MCF 10A (cell line): Measurements from ENCODE around the gene KY. TPM values are rescaled to one million over a fixed set of nuclear protein-coding genes. Genes with fewer than 3 reads are reported as not detected.

Source experiments
- BruUV-seq: library from RNA; stranded (reverse); fragments of 400-500 nt; replicated peaks from 2 replicates; lab custom pipeline; 2021; lab: Mats Ljungman, UMichigan
- CTCF ChIA-PET: fragments of 300-600 bp; sonication (Branson Sonifier 250); formaldehyde crosslinking; extraction: SDS; loops from one replicate; lab custom pipeline; 2021; ENCODE audit warnings: antibody characterized with exemption, inconsistent platforms; lab: Yijun Ruan, JAX
- POLR2A ChIA-PET: fragments of 300-600, 350-650 bp; sonication (Branson Sonifier 250); formaldehyde crosslinking; extraction: SDS; loops from one replicate; lab custom pipeline; 2020; ENCODE audit warnings: antibody characterized with exemption, inconsistent platforms; lab: Yijun Ruan, JAX
- DNase-seq: peaks from one replicate; pipeline ENCODE4 v3.0.0-alpha.2; 2018; ENCODE audit not compliant: unreplicated experiment
- H3K27ac Mint-ChIP-seq: one replicate; pipeline ENCODE4 v1.8.0; 2022; ENCODE audit warnings: mild to moderate bottlenecking, low read depth, mixed read lengths; ENCODE audit not compliant: unreplicated experiment
- H3K27me3 Mint-ChIP-seq: one replicate; pipeline ENCODE4 v1.8.0; 2022; ENCODE audit warnings: mixed read lengths; ENCODE audit not compliant: insufficient read depth, unreplicated experiment
- H3K36me3 Mint-ChIP-seq: one replicate; pipeline ENCODE4 v1.8.0; 2022; ENCODE audit warnings: mild to moderate bottlenecking, moderate library complexity, mixed read lengths; ENCODE audit not compliant: insufficient read depth, unreplicated experiment
- H3K4me1 Mint-ChIP-seq: one replicate; pipeline ENCODE4 v1.8.0; 2022; ENCODE audit warnings: mixed read lengths; ENCODE audit not compliant: insufficient read depth, unreplicated experiment
- H3K4me3 Mint-ChIP-seq: one replicate; pipeline ENCODE4 v1.8.0; 2022; ENCODE audit warnings: mild to moderate bottlenecking, moderate library complexity, mixed read lengths; ENCODE audit not compliant: unreplicated experiment
- H3K9me3 Mint-ChIP-seq: one replicate; pipeline ENCODE4 v1.8.0; 2022; ENCODE audit warnings: mixed read lengths; ENCODE audit not compliant: unreplicated experiment
- CTCF ChIP-seq: fragments of 200-600 bp; IDR thresholded peaks from one replicate; pipeline ENCODE4 v1.8.0; 2022; ENCODE audit warnings: antibody characterized with exemption, mild to moderate bottlenecking; ENCODE audit not compliant: unreplicated experiment
- intact Hi-C: fragments of 100-400 bp; cut with micrococcal nuclease; formaldehyde crosslinking; loops from 2 replicates; pipeline ENCODE4 v1.14.1; 2022
- total RNA-seq: library from RNA; stranded (reverse); gene quantifications from 2 replicates; pipeline ENCODE4 v1.2.3, GENCODE V29; 2022

KY gene
- total RNA-seq, 1 experiment from 2014 or later: not detected

GRCh38 chr3:134607054-134608022 lies 43.5 kb downstream of the KY start:
- DNase-seq: peak; percentile 56
- CTCF ChIA-PET: interaction anchor here (0.5 to 1.3 kb wide), 7 partner anchors 9 to 1465 kb away, joined by 3 to 7 read pairs (median 4); no protein-coding TSS in a partner anchor
- Mint-ChIP-seq H3K4me1 (peaks cover 9% of the 10 kb centered on the region), H3K27me3 (no peaks in the 10 kb centered on the region), H3K9me3 (no peaks in the 10 kb centered on the region), H3K36me3 (no peaks in the 10 kb centered on the region), H3K4me3 (no peak overlapping the region), H3K27ac (peak overlapping the region; percentile 50)
- no peak for TF ChIP-seq CTCF
- POLR2A ChIA-PET: interaction anchor here (0.7 kb wide), 1 partner anchor 188 kb away, joined by 3 read pairs; the partner anchor contains the start of gene EPHB1
- intact Hi-C loops: no loop called here
- no TSS peak for BruUV-seq

GRCh38 chr3:134606033-134607025 lies 44.5 kb downstream of the KY start:
- no peaks in the 10 kb centered on the region for H3K27me3 Mint-ChIP-seq

GRCh38 chr3:134605556-134605955 lies 45.3 kb downstream of the KY start:
- Mint-ChIP-seq H3K4me3 (no peak overlapping the region), H3K27me3 (no peaks in the 10 kb centered on the region), H3K36me3 (no peaks in the 10 kb centered on the region), H3K4me1 (peaks cover 9% of the 10 kb centered on the region), H3K9me3 (no peaks in the 10 kb centered on the region), H3K27ac (no peak overlapping the region)
- intact Hi-C loops: no loop called here
- ChIA-PET POLR2A (no interaction called here), CTCF (interaction anchor here (0.6 to 1.4 kb wide), 4 partner anchors 8 to 1313 kb away, joined by 3 to 5 read pairs (median 4); no protein-coding TSS in a partner anchor)
- TF ChIP-seq CTCF: no peak
- no TSS peak for BruUV-seq
- no peak for DNase-seq

More at GRCh38 chr3:134606033-134607025, 44.5 kb downstream of the KY start:
- Mint-ChIP-seq H3K9me3 (no peaks in the 10 kb centered on the region), H3K36me3 (no peaks in the 10 kb centered on the region), H3K4me1 (peaks cover 9% of the 10 kb centered on the region), H3K4me3 (no peak overlapping the region), H3K27ac (peak overlapping the region; percentile 50)
- ChIA-PET POLR2A (interaction anchor here (0.6 to 0.7 kb wide), 2 partner anchors 25 to 189 kb away, joined by 3 to 4 read pairs; partner anchors contain the start of gene EPHB1), CTCF (interaction anchor here (0.5 to 1.4 kb wide), 7 partner anchors 9 to 1312 kb away, joined by 3 to 5 read pairs (median 3); no protein-coding TSS in a partner anchor)
- intact Hi-C loops: no loop called here
- no peak for TF ChIP-seq CTCF
- no TSS peak for BruUV-seq
- DNase-seq: no peak
